Gastrocnemius medialis (tissue), 4 donors: ENCODE data around the gene MDFIC.

Experiments
- POLR2A ChIP-seq, 2 donors: fragments of 450-650 bp; IDR thresholded peaks; one replicate each; pipeline ENCODE4 v1.6.1; 2017; ENCODE audit warnings: antibody characterized with exemption in 2 of 2, mild to moderate bottlenecking in 2 of 2, moderate library complexity in 2 of 2
- TF ChIP-seq, protein P1 (sequence below), 5 experiments: fragments of 450-650 bp in 3 of 5; fragments of 200-600 bp in 2 of 5; sonication (generic) in 2 of 5; IDR thresholded peaks in 4 of 5; conservative IDR thresholded peaks in 1 of 5; 1 replicate in 4 of 5; 2 replicates in 1 of 5; pipeline ENCODE4 v1.5.1; 2016 to 2019; ENCODE audit warnings: antibody characterized with exemption in 5 of 5, mild to moderate bottlenecking in 3 of 5, moderate library complexity in 3 of 5

DNA sequence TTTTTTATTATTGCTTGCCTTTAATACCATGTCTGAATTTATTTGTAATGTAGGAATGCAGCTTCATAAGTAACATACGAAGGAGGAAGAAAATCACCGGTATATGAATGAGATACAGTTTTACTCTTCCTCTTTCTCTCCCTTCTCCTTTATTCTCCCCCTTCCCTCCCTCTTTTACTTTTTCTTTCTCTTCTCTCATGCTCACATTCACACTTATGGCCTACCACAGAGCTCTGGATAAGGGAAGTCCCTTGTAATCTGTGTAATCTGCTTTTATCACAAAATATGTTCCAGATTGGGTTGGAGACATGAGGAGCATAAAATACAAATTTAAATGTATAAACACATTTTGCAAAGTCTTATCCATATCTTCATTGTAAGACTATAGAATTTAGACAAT lies 59.4 kb downstream of the MDFIC start:
- no peak for TF ChIP-seq POLR2A (IDR thresholded peaks at IDR 0.05)
- TF ChIP-seq, protein P1, sequence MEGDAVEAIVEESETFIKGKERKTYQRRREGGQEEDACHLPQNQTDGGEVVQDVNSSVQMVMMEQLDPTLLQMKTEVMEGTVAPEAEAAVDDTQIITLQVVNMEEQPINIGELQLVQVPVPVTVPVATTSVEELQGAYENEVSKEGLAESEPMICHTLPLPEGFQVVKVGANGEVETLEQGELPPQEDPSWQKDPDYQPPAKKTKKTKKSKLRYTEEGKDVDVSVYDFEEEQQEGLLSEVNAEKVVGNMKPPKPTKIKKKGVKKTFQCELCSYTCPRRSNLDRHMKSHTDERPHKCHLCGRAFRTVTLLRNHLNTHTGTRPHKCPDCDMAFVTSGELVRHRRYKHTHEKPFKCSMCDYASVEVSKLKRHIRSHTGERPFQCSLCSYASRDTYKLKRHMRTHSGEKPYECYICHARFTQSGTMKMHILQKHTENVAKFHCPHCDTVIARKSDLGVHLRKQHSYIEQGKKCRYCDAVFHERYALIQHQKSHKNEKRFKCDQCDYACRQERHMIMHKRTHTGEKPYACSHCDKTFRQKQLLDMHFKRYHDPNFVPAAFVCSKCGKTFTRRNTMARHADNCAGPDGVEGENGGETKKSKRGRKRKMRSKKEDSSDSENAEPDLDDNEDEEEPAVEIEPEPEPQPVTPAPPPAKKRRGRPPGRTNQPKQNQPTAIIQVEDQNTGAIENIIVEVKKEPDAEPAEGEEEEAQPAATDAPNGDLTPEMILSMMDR (IDR thresholded peaks at IDR 0.05 in 4 of 5, conservative IDR thresholded peaks at IDR 0.05 in 1 of 5) = no peak
